T-helper 1 cell treated with Interleukin-12 subunit alpha and Interleukin-12 subunit beta and Interleukin-4 antibody, amounts not matched to agents 30 ng/mL and 1 ng/mL, for 36 hours (primary cell): ENCODE data around the gene CLECL1. TPM values are rescaled to one million over a fixed set of nuclear protein-coding genes. Genes with fewer than 3 reads are reported as not detected.
"Not testable (repeated sequence)": the region's sequence is repeated elsewhere in the genome, so short reads cannot be mapped to it uniquely, and the experiment has no call there.

Experiments used
- intact Hi-C: fragments of 100-400 bp; cut with micrococcal nuclease; formaldehyde crosslinking; loops from one replicate; pipeline ENCODE4 v1.15.1; 2024
- total RNA-seq: library from RNA; stranded (reverse); gene quantifications from 2 replicates; pipeline ENCODE4 v1.2.3, GENCODE V29; 2022

Gene CLECL1
- total RNA-seq, 1 donor from 2014 or later = 7.9 TPM

- intact Hi-C loops = loop anchor here (1.0 kb wide), 2 partner anchors 8 kb away; partner anchors contain the start of gene CLECL1
Observed at GRCh38 chr12:9725213-9725870, 7.6 kb downstream of the CLECL1 start.

- intact Hi-C loops = no loop called here
Observed at GRCh38 chr12:9724023-9724422, 8.9 kb downstream of the CLECL1 start.

GRCh38 chr12:9721394-9722092, 11.4 kb downstream of the CLECL1 start:
- intact Hi-C loops = no loop called here

- intact Hi-C loops = no loop called here
Observed at GRCh38 chr12:9719790-9720189, 13.1 kb downstream of the CLECL1 start.

- intact Hi-C loops = no loop called here
Observed at GRCh38 chr12:9718968-9719367, 13.9 kb downstream of the CLECL1 start.

- intact Hi-C loops = loop anchor here (1.0 kb wide), 1 partner anchor 8 kb away; no protein-coding TSS in a partner anchor
Observed at GRCh38 chr12:9717070-9717925, 15.6 kb downstream of the CLECL1 start.

GRCh38 chr12:9713032-9713558, 19.8 kb downstream of the CLECL1 start:
- intact Hi-C loops = not testable (repeated sequence)

- intact Hi-C loops = no loop called here
Observed at GRCh38 chr12:9711664-9712063, 21.2 kb downstream of the CLECL1 start.

GRCh38 chr12:9710584-9711375, 22.1 kb downstream of the CLECL1 start:
- intact Hi-C loops = no loop called here

GRCh38 chr12:9708853-9709252, 24.0 kb downstream of the CLECL1 start:
- intact Hi-C loops = loop anchor here (1.0 to 10.0 kb wide), 7 partner anchors 21 to 378 kb away; no protein-coding TSS in a partner anchor

- intact Hi-C loops = loop anchor here (1.0 to 10.0 kb wide), 7 partner anchors 20 to 377 kb away; no protein-coding TSS in a partner anchor
Observed at GRCh38 chr12:9707864-9708808, 24.8 kb downstream of the CLECL1 start.

GRCh38 chr12:9707356-9707755, 25.5 kb downstream of the CLECL1 start:
- intact Hi-C loops = loop anchor here (10.0 kb wide), 1 partner anchor 343 kb away; no protein-coding TSS in a partner anchor

- intact Hi-C loops = loop anchor here (1.0 to 10.0 kb wide), 2 partner anchors 32 to 341 kb away; no protein-coding TSS in a partner anchor
Observed at GRCh38 chr12:9706086-9706685, 26.7 kb downstream of the CLECL1 start.

GRCh38 chr12:9704561-9704960, 28.3 kb downstream of the CLECL1 start:
- intact Hi-C loops = loop anchor here (10.0 kb wide), 1 partner anchor 340 kb away; no protein-coding TSS in a partner anchor

GRCh38 chr12:9702255-9702654, 30.6 kb downstream of the CLECL1 start:
- intact Hi-C loops = loop anchor here (1.0 to 10.0 kb wide), 3 partner anchors 28 to 337 kb away; no protein-coding TSS in a partner anchor

GRCh38 chr12:9701380-9702154, 31.3 kb downstream of the CLECL1 start:
- intact Hi-C loops = loop anchor here (1.0 to 10.0 kb wide), 3 partner anchors 27 to 337 kb away; no protein-coding TSS in a partner anchor

- intact Hi-C loops = loop anchor here (1.0 to 10.0 kb wide), 2 partner anchors 8 to 336 kb away; no protein-coding TSS in a partner anchor
Observed at GRCh38 chr12:9700606-9700956, 32.3 kb downstream of the CLECL1 start.
